ENCODE measurements around the gene CYSTM1.

Gene CYSTM1

DNA sequence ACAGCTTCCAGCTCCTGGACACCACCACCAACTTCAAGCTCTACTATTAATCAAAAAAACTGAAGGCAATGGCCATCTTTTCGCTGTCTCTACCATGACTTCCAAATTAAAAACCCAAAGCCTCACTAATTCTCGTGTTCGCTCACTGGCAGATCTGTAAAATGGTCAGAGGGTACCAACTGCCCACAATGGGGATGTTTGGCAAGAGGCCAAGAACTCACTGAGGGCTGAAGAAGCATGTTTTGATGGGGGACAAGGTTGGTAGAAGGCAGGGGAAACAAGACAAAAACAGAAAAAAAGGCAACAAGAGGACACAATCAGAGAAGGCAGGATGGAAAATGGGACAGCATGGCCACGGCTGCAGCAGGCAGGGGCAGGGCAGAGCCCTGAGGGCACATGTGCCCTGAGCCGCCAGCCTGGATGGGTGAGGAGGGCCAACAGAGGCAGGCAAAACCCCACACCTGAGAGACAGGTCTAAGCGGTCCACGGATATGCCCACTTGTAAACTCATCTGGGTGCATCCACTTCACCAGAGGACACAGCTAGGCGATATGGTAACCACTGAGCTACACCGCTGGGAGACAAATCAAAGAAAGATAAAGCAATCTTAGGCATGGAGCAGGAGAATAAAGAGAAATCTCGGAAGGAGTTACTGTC, 77.6 kb downstream of the CYSTM1 start:
- Histone ChIP-seq H3K27me3 (ENCODE audit: control insufficient read depth, insufficient read depth, low read length) (no peaks in the 10 kb centered on the region), H3K4me1 (ENCODE audit: control insufficient read depth, insufficient read depth, low read length) (peaks cover 37% of the 10 kb centered on the region), H3K4me2 (ENCODE audit: low read length) (peak overlapping the region; percentile 64), H3K9me3 (replicated peaks; ENCODE audit: low read length) (no peaks in the 10 kb centered on the region), H3K4me3 (ENCODE audit: low read length) (no peak overlapping the region), H3K9ac (ENCODE audit: low read depth, low read length) (peak overlapping the region; percentile 65), H3K36me3 (ENCODE audit: insufficient read depth, low read length) (no peaks in the 10 kb centered on the region)

DNA sequence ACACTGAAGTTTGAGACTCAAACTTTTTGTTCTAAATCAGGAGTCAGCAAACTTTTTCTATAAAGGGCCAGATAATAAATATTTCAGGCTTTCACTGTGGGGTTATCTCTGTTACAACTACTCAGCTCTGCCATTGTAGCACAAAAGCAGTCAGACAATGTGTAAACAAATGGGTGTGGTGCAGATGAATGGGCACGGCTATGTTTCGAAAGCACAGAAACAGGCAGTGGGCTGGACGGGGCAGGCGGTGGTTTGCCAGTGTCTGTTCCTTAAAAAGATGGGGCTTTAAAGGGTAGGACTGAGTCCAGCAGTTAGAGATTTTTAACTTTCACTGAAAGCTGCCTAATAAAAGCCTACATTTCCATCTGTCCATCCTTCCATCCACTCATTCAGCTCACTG, 79.0 kb downstream of the CYSTM1 start:
- peak overlapping the region; percentile 8 for H3K9ac ChIP-seq (ENCODE audit: low read depth, low read length)
- no peaks in the 10 kb centered on the region for H3K9me3 ChIP-seq (replicated peaks; ENCODE audit: low read length)
- H3K4me3 ChIP-seq (ENCODE audit: low read length), result no peak overlapping the region
- peak overlapping the region; percentile 3 for H3K4me2 ChIP-seq (ENCODE audit: low read length)
- H3K36me3 ChIP-seq (ENCODE audit: insufficient read depth, low read length), result no peaks in the 10 kb centered on the region
- peaks cover 45% of the 10 kb centered on the region for H3K4me1 ChIP-seq (ENCODE audit: control insufficient read depth, insufficient read depth, low read length)
- H3K27me3 ChIP-seq (ENCODE audit: control insufficient read depth, insufficient read depth, low read length), result no peaks in the 10 kb centered on the region

DNA sequence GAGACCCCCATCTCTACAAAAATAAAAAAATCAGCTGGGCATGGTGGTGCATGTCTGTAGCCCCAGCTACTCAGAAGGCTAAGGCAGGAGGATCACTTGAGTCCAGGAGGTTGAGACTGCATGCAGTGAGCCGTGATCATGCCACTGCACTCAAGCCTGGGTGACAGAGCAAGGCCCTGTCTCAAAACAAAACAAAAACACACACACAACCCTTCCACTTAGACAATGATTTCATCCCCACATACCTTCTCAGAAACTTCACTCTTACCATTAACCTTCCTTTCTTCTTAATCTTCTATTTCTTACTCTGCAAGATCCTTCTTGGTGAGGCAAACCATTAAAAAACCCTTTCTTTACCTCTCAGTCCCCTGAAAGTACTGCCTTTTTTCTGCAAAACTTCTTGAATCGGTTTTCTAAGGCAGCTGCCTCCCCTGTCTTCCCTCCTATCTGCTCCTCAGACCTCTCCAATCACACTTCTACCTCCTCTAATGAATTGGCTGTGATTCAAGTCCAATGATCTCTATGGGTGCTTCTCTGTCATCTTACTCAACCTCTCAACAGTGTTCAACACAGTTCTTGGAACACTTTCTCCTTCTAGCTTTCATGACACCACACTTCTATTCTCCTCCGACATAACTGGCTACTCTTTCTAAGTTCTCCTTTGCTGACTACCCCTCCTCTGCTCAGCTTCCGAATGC, 80.6 kb downstream of the CYSTM1 start:
- H3K4me3 ChIP-seq (ENCODE audit: low read length), result no peak overlapping the region
- H3K9ac ChIP-seq (ENCODE audit: low read depth, low read length), result no peak overlapping the region
- H3K36me3 ChIP-seq (ENCODE audit: insufficient read depth, low read length), result no peaks in the 10 kb centered on the region
- H3K4me2 ChIP-seq (ENCODE audit: low read length), result no peak overlapping the region
- no peaks in the 10 kb centered on the region for H3K27me3 ChIP-seq (ENCODE audit: control insufficient read depth, insufficient read depth, low read length)
- H3K9me3 ChIP-seq (replicated peaks; ENCODE audit: low read length), result no peaks in the 10 kb centered on the region
- H3K4me1 ChIP-seq (ENCODE audit: control insufficient read depth, insufficient read depth, low read length), result peaks cover 45% of the 10 kb centered on the region

DNA sequence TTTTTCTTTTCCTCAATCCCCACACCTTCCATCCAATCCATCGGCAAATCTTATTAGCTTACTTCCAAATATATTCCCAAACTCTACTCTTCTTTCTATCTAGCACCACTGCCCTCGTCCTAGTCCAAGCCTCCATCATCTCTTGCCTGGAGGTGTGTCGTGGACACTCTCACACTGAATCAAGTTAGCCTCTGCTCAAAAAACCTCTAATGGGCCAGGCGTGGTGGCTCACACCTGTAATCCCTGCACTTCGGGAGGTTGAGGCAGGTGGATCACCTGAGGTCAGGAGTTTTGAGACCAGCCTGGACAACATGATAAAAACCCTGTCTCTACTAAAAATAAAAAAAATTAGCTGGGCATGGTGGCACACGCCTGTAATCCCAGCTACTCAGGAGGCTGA, 81.7 kb downstream of the CYSTM1 start:
- Histone ChIP-seq H3K27me3 (ENCODE audit: control insufficient read depth, insufficient read depth, low read length) (no peaks in the 10 kb centered on the region), H3K36me3 (ENCODE audit: insufficient read depth, low read length) (no peaks in the 10 kb centered on the region), H3K4me2 (ENCODE audit: low read length) (no peak overlapping the region), H3K9ac (ENCODE audit: low read depth, low read length) (no peak overlapping the region), H3K4me3 (ENCODE audit: low read length) (no peak overlapping the region), H3K9me3 (replicated peaks; ENCODE audit: low read length) (no peaks in the 10 kb centered on the region), H3K4me1 (ENCODE audit: control insufficient read depth, insufficient read depth, low read length) (peaks cover 47% of the 10 kb centered on the region)

DNA sequence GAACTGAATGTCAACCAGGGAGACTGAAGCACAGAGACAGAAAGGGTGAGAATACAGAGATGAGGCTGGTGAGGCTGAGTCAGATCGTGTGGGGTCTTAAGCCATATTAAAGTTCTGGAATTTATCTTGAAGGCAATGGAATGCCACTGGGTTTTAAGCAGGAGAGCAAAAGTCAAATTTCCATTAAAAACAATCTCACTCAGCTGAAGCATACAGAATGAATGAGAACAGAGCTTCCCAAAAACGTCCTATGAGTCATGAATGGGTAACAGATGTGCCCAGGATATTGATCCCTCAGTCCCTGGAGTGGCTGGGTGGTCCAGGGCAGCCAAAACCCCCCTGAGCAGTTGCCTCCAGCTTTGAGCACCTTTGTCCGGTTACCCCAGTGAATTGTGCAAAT, 83.0 kb downstream of the CYSTM1 start:
- Histone ChIP-seq H3K36me3 (ENCODE audit: insufficient read depth, low read length) (peaks cover 6% of the 10 kb centered on the region), H3K27me3 (ENCODE audit: control insufficient read depth, insufficient read depth, low read length) (no peaks in the 10 kb centered on the region), H3K9ac (ENCODE audit: low read depth, low read length) (no peak overlapping the region), H3K4me3 (ENCODE audit: low read length) (no peak overlapping the region), H3K9me3 (replicated peaks; ENCODE audit: low read length) (no peaks in the 10 kb centered on the region), H3K4me2 (ENCODE audit: low read length) (no peak overlapping the region), H3K4me1 (ENCODE audit: control insufficient read depth, insufficient read depth, low read length) (peaks cover 46% of the 10 kb centered on the region)

DNA sequence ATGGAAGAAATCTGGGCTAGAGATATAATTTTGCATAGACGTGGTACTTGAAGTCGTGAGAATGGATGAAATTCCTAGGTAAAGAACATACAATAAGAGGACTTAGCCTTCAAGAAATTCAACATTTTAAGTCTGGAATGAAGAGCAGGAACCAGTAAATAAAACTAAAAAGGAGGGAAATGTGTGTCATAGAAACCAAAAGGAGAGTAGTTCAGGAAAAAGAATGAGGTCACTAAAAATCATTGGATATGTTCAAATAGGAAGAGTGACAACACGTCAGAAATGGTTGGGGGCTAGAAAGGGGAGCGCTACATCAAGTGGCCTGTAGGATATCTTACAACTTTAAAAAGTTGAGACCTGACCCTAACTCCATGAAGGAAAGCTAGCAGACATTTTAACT, 83.9 kb downstream of the CYSTM1 start:
- Histone ChIP-seq H3K27me3 (ENCODE audit: control insufficient read depth, insufficient read depth, low read length) (no peaks in the 10 kb centered on the region), H3K4me1 (ENCODE audit: control insufficient read depth, insufficient read depth, low read length) (peaks cover 39% of the 10 kb centered on the region), H3K9ac (ENCODE audit: low read depth, low read length) (no peak overlapping the region), H3K9me3 (replicated peaks; ENCODE audit: low read length) (no peaks in the 10 kb centered on the region), H3K4me3 (ENCODE audit: low read length) (no peak overlapping the region), H3K4me2 (ENCODE audit: low read length) (no peak overlapping the region), H3K36me3 (ENCODE audit: insufficient read depth, low read length) (peaks cover 6% of the 10 kb centered on the region)

DNA sequence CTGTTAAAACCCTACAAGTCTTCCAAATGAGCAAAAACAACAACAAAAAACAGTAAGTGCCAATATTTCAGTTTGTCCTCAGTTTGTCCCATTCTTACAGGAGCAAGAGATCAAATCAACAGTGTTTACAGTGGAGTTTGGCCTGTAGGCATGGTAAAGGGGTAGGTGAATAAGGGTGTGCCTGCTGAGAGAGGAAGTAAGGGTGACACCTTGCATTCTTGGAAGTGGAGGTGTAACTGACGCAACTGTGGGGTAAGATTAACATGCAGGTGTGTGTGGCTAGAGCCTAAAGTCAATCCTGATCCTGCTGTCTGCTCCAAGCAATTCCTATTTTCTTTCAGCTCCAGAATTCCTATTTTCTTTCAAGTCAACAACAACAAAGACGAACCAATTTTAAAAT, 84.5 kb downstream of the CYSTM1 start:
- Histone ChIP-seq H3K4me1 (ENCODE audit: control insufficient read depth, insufficient read depth, low read length) (peaks cover 34% of the 10 kb centered on the region), H3K4me2 (ENCODE audit: low read length) (no peak overlapping the region), H3K36me3 (ENCODE audit: insufficient read depth, low read length) (peaks cover 6% of the 10 kb centered on the region), H3K9ac (ENCODE audit: low read depth, low read length) (no peak overlapping the region), H3K4me3 (ENCODE audit: low read length) (no peak overlapping the region), H3K27me3 (ENCODE audit: control insufficient read depth, insufficient read depth, low read length) (no peaks in the 10 kb centered on the region), H3K9me3 (replicated peaks; ENCODE audit: low read length) (no peaks in the 10 kb centered on the region)

DNA sequence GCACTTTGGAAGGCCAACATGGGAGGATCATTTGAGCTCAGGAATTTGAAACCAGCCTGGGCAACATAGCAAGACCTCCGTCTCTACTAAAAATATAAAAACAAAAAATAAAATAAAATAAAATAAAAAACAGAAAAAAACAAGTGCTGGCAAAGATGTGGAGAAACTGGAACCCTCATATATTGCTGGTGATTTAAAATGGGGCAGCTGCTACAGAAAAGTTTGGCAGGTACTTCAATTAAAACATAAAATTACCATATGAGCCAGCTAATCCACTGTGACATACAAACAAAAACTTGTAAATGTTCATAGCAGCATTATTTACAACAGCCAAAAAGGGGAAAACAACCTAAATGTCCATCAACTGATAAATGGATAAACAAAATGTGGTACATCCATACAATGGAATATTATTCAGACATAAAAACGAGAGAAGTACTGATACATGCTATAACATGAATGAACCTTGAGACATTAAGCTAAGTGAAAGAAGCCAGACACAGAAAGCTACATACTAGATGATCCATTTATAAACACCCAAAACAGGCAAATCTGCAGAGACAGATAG, 85.2 kb downstream of the CYSTM1 start:
- no peak overlapping the region for H3K4me3 ChIP-seq (ENCODE audit: low read length)
- H3K36me3 ChIP-seq (ENCODE audit: insufficient read depth, low read length), result peaks cover 6% of the 10 kb centered on the region
- H3K9ac ChIP-seq (ENCODE audit: low read depth, low read length), result no peak overlapping the region
- no peaks in the 10 kb centered on the region for H3K27me3 ChIP-seq (ENCODE audit: control insufficient read depth, insufficient read depth, low read length)
- H3K4me1 ChIP-seq (ENCODE audit: control insufficient read depth, insufficient read depth, low read length), result peaks cover 34% of the 10 kb centered on the region
- no peaks in the 10 kb centered on the region for H3K9me3 ChIP-seq (replicated peaks; ENCODE audit: low read length)
- H3K4me2 ChIP-seq (ENCODE audit: low read length), result no peak overlapping the region

DNA sequence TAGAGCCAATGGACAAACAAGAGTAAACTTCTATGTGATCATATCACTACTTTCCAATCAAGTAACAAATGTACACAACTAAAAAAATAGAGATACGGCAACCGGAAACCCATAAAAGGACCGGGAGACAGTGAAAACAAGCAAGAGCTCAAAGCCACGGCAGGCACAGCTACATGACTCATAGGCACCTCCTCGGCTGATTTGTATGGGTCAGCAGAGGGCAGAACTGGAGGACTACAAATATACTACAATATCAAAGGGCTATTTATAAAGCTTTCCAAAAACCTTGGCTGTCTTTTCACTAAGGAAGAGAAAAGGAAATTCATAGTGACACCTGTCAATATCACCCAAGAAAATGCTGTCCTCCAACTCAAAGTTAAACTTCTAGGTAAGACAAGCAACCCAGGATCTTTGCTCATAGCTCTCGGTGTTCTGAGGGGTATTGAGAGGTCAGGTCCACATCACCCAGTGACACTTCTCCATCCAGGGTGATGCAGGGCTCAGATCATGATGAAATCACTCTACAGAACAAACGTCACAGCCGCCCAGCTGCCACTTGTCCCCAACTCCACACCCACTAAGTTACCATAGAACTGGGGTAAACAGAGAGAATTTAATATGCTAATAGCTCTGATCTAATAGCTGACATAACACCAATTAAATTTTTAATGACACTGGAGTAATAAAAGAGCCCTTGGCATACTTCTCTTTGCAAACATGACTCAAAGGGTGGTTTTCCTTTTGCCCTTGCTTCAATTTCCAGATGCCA, 86.6 kb downstream of the CYSTM1 start:
- Histone ChIP-seq H3K4me1 (ENCODE audit: control insufficient read depth, insufficient read depth, low read length) (peaks cover 34% of the 10 kb centered on the region), H3K4me2 (ENCODE audit: low read length) (peak overlapping the region; percentile 75), H3K4me3 (ENCODE audit: low read length) (peak overlapping the region; percentile 41), H3K9ac (ENCODE audit: low read depth, low read length) (peak overlapping the region; percentile 66), H3K27me3 (ENCODE audit: control insufficient read depth, insufficient read depth, low read length) (no peaks in the 10 kb centered on the region), H3K9me3 (replicated peaks; ENCODE audit: low read length) (no peaks in the 10 kb centered on the region), H3K36me3 (ENCODE audit: insufficient read depth, low read length) (peaks cover 6% of the 10 kb centered on the region)

DNA sequence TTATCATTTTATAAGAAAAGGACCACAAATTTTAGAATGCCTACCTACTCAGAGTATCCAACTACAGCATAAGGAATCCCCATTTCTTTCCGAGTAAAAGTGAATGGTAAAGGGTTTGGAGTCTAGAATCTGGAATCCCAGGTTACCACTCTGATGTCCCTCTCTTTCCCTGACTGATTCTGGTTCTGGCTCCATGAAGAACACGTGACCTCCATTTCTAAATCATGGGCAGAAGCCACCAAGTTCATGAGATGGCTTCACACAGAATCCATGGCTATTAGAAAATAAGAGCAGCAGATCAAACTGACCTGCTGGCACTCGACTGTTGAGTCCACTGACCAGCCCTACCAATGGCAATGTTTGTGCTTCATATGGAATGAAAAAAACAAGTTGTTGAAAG, 87.2 kb downstream of the CYSTM1 start:
- Histone ChIP-seq H3K4me1 (ENCODE audit: control insufficient read depth, insufficient read depth, low read length) (peaks cover 33% of the 10 kb centered on the region), H3K36me3 (ENCODE audit: insufficient read depth, low read length) (peaks cover 6% of the 10 kb centered on the region), H3K4me3 (ENCODE audit: low read length) (no peak overlapping the region), H3K9me3 (replicated peaks; ENCODE audit: low read length) (no peaks in the 10 kb centered on the region), H3K27me3 (ENCODE audit: control insufficient read depth, insufficient read depth, low read length) (no peaks in the 10 kb centered on the region), H3K4me2 (ENCODE audit: low read length) (no peak overlapping the region), H3K9ac (ENCODE audit: low read depth, low read length) (peak overlapping the region; percentile 63)

DNA sequence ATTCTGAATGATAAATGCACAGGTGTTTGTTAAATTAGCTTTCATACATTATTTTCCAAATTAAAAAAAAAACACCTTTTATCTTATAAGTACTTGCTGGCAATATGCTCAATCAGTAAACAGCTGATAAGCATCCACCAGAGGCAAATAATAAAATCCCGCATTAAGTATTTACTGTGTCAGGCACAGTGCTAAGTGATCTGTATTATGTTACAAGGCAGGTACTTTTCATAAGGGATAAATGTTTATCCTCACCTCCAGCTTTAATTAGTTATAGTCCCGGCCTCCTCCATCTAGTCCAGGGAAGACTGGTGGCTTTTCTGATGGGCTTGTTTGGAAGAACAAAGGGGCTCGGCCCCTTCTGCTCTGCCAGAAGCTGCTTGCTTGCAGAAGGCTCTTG, 87.9 kb downstream of the CYSTM1 start:
- Histone ChIP-seq H3K4me3 (ENCODE audit: low read length) (no peak overlapping the region), H3K36me3 (ENCODE audit: insufficient read depth, low read length) (peaks cover 6% of the 10 kb centered on the region), H3K4me1 (ENCODE audit: control insufficient read depth, insufficient read depth, low read length) (peaks cover 27% of the 10 kb centered on the region), H3K9ac (ENCODE audit: low read depth, low read length) (no peak overlapping the region), H3K27me3 (ENCODE audit: control insufficient read depth, insufficient read depth, low read length) (no peaks in the 10 kb centered on the region), H3K4me2 (ENCODE audit: low read length) (no peak overlapping the region), H3K9me3 (replicated peaks; ENCODE audit: low read length) (no peaks in the 10 kb centered on the region)
